ENCODE data around the gene ICE2.

DNA sequence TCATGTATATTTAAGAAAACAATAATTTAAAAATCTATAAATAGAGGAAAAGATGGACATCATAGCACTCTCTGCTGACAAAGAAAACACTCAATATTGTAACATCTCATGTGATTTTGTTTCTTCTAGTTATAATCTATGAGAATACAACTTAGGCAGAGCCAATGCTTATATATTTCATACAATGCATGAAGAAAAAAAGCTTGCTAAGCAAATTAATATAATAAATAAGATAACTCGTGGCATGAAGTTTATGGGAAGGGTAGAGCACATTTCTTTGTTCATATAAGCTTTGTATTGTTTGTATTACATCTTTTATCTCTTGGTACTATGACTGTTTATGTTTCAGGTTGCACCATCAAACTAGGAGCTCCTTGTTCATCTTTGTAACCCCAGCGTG is 73.5 kb downstream of the ICE2 start:
- TF ChIP-seq NFIC (IDR thresholded peaks at IDR 0.05): no peak
- no peak for TF ChIP-seq REST (IDR thresholded peaks at IDR 0.05; ENCODE audit: low read depth)
- no peak for TF ChIP-seq CREB1 (IDR thresholded peaks at IDR 0.05; ENCODE audit: low read depth)
- TF ChIP-seq TCF12 (IDR thresholded peaks at IDR 0.05; ENCODE audit: low read depth): no peak
- TF ChIP-seq, protein P1, sequence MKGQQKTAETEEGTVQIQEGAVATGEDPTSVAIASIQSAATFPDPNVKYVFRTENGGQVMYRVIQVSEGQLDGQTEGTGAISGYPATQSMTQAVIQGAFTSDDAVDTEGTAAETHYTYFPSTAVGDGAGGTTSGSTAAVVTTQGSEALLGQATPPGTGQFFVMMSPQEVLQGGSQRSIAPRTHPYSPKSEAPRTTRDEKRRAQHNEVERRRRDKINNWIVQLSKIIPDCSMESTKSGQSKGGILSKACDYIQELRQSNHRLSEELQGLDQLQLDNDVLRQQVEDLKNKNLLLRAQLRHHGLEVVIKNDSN (IDR thresholded peaks at IDR 0.05): no peak

Data from Ishikawa (cell line).